Psoas muscle (tissue), 8 donors: ENCODE measurements around the gene SLC6A19. TPM values are rescaled to one million over a fixed set of nuclear protein-coding genes. Genes with fewer than 3 reads are reported as not detected.

Source experiments
- ATAC-seq, 4 donors: fragments of 200-7000 bp; cut with Tn5 transposase; one replicate each; pipeline ENCODE4 v1.9.1; 2020; ENCODE audit warnings: moderate library complexity in 3 of 4, mild to moderate bottlenecking in 2 of 4
- DNase-seq, 2 donors: peaks; one replicate each; pipeline ENCODE4 v3.0.0-alpha.2; 2020
- H3K27ac ChIP-seq: fragments of 200-600 bp; one replicate; pipeline ENCODE4 v1.8.0; 2022
- H3K27me3 ChIP-seq, 3 donors: fragments of 200-600 bp in 1 of 3; one replicate each; pipeline versions ENCODE4 v1.6.1 to v1.8.0; 2013 to 2022; ENCODE audit warnings: low read length in 2 of 3, mild to moderate bottlenecking in 2 of 3, moderate library complexity in 1 of 3; ENCODE audit not compliant: insufficient read depth in 3 of 3
- H3K36me3 ChIP-seq, 2 donors: fragments of 200-600 bp in 1 of 2; one replicate each; pipeline versions ENCODE4 v1.6.1 to v1.8.0; 2013 to 2022; ENCODE audit warnings: low read depth in 1 of 2, mild to moderate bottlenecking in 1 of 2, moderate library complexity in 1 of 2; ENCODE audit not compliant: insufficient read depth in 1 of 2
- H3K4me1 ChIP-seq: fragments of 200-600 bp; one replicate; pipeline ENCODE4 v1.8.0; 2022
- H3K4me3 ChIP-seq: fragments of 200-600 bp; one replicate; pipeline ENCODE4 v1.8.0; 2022; ENCODE audit warnings: mild to moderate bottlenecking
- H3K9me3 ChIP-seq: fragments of 200-600 bp; one replicate; pipeline ENCODE4 v1.8.0; 2022
- WGBS, 3 donors: extraction: QIAGEN DNeasy Blood & Tissue Kit; methylation state at CpG; one replicate each; pipeline versions ENCODE4 v1.1.6 to v1.1.7; 2013; 5-methylcytosine and 5-hydroxymethylcytosine counted together
- intact Hi-C, 2 donors: fragments of 100-400 bp; cut with DNase I; formaldehyde crosslinking; loops; one replicate each; pipeline versions ENCODE4 v1.11.0 to v1.14.2; 2022
- polyA plus RNA-seq, 3 donors: library from polyadenylated mRNA; stranded (reverse); fragments of 200-250 nt; gene quantifications; one replicate each; pipeline ENCODE4 v1.2.3, GENCODE V29; 2013
- total RNA-seq, 4 donors: library from RNA; stranded (reverse); fragmentation: NEBNext Ultra II Directional in 2 of 4; extraction: Animal tissue kit (Norgen Biotek cat#: 25700) in 2 of 4; gene quantifications; one replicate each; pipeline versions ENCODE4 v1.2.1 to v1.2.4, GENCODE V29; 2021 to 2023
- TF ChIP-seq, protein P1 (sequence below): fragments of 200-600 bp; IDR thresholded peaks from one replicate; pipeline ENCODE4 v1.8.0; 2022; ENCODE audit warnings: antibody characterized with exemption
- donor health status: healthy with polysubstance abuse.
- donor health status: DM: no; HTN: no; CAD: no; lungs with moderate emphysema.
- donor health status: Bipolar disorder and iron deficiency.
- donor health status: healthy.
- donor health status: DM: yes; HTN: yes; CAD: no.
- donor health status: DM: no; HTN: no; CAD: no.
- donor health status: DM: no; HTN: no; CAD: no.
- donor health status: DM: yes; HTN: yes; CAD: no.

Gene SLC6A19
- total and polyA plus RNA-seq, 7 donors, result 0.03 to 0.08 TPM; not detected in 5

DNA sequence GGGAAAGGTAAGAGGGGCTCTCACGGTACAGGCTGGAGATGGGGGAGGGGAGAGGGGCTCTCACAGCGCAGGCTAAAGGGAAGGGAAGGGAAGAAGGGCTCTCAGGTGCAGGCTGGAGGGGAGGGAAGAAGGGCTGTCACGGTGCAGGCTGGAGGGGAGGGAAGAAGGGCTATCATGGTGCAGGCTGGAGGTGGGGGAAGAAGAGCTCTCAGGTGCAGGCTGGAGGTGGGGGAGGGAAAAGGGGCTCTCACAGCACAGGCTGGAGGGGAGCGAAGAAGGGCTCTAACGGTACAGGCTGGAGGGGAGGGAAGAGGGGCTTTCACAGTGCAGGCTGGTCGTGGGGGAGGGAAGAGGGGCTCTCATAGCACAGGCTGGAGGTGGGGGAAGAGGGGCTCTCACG lies 28.4 kb downstream of the SLC6A19 start:
- intact Hi-C loops, result no loop called here
- DNase-seq (no peak), ATAC-seq (no peak)
- peaks cover 0 to 16% (median 3%) of the 10 kb centered on the region in 3 donors for H3K27me3 ChIP-seq
- no peaks in the 10 kb centered on the region for H3K4me1 ChIP-seq
- H3K4me3 ChIP-seq, result no peak overlapping the region
- TF ChIP-seq, protein P1, sequence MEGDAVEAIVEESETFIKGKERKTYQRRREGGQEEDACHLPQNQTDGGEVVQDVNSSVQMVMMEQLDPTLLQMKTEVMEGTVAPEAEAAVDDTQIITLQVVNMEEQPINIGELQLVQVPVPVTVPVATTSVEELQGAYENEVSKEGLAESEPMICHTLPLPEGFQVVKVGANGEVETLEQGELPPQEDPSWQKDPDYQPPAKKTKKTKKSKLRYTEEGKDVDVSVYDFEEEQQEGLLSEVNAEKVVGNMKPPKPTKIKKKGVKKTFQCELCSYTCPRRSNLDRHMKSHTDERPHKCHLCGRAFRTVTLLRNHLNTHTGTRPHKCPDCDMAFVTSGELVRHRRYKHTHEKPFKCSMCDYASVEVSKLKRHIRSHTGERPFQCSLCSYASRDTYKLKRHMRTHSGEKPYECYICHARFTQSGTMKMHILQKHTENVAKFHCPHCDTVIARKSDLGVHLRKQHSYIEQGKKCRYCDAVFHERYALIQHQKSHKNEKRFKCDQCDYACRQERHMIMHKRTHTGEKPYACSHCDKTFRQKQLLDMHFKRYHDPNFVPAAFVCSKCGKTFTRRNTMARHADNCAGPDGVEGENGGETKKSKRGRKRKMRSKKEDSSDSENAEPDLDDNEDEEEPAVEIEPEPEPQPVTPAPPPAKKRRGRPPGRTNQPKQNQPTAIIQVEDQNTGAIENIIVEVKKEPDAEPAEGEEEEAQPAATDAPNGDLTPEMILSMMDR, result no peak
- WGBS, 3 donors, result 49 to 68% (median 53%) methylated on average over 7 of the region's 7 CpGs
- no peaks in the 10 kb centered on the region for H3K9me3 ChIP-seq
- H3K27ac ChIP-seq, result no peak overlapping the region
- no peaks in the 10 kb centered on the region for H3K36me3 ChIP-seq

DNA sequence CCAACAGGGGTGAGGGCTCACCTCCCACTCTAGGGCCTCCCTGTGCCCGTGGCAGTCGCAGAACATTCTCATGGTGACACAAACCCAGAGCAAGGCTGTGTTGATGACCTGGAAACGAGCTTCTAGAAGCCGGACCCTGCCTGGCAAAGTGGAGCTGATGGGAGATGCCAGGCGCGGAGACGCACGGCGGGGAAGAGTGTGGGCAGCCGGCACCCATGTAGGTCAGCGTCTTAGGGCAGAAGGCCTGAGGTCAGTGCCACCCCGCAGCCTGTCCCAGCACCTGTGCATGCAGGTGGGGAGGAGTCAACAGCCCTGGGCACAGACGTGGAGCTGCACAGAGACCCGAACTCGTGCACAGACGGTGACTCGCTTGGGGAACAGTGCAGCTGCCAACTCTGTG lies 29.2 kb downstream of the SLC6A19 start:
- DNase-seq (no peak), ATAC-seq (no peak)
- no peaks in the 10 kb centered on the region for H3K4me1 ChIP-seq
- no peak overlapping the region for H3K27ac ChIP-seq
- peaks cover 0 to 16% (median 3%) of the 10 kb centered on the region in 3 donors for H3K27me3 ChIP-seq
- H3K4me3 ChIP-seq, result no peak overlapping the region
- intact Hi-C loops, result no loop called here
- H3K36me3 ChIP-seq, result no peaks in the 10 kb centered on the region
- H3K9me3 ChIP-seq, result peaks cover 5% of the 10 kb centered on the region
- TF ChIP-seq, protein P1, result no peak
- 78 to 87% (median 82%) methylated on average over 17 of the region's 17 CpGs for WGBS, 3 donors

DNA sequence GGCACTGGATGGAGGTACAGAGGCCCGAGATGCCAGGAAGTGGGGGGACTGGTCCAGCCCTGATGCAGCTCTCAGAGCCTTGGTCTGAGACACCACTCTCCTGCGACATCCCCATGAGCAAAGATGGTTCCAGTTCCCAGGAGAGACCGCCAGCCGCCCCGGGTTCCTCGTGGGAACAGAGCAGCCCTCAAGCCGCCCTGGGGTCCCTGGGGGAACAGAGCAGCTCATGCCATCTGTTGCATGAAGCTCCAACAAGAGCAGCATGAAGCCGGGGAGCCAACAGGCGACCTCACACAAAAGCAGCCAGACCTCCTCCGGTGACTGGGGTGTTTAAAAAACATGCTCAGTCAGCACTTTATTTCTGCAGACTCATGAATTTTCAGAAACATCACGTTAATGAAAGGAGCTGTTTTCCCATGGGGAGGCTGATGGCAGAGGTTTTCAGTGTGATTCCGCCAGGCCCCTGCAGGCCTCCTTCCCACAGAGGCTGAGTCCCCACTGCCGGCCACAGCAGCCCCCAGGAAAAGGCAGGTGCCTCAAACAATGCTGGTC lies 30.0 kb downstream of the SLC6A19 start:
- ATAC-seq (no peak), DNase-seq (no peak)
- 43 to 48% (median 43%) methylated on average over 13 of the region's 13 CpGs for WGBS, 3 donors
- TF ChIP-seq, protein P1, result no peak
- no peaks in the 10 kb centered on the region for H3K36me3 ChIP-seq
- H3K9me3 ChIP-seq, result peaks cover 12% of the 10 kb centered on the region
- H3K27me3 ChIP-seq, result peaks cover 0 to 16% (median 3%) of the 10 kb centered on the region in 3 donors
- intact Hi-C loops, result no loop called here
- no peaks in the 10 kb centered on the region for H3K4me1 ChIP-seq
- H3K27ac ChIP-seq, result no peak overlapping the region
- H3K4me3 ChIP-seq, result no peak overlapping the region

DNA sequence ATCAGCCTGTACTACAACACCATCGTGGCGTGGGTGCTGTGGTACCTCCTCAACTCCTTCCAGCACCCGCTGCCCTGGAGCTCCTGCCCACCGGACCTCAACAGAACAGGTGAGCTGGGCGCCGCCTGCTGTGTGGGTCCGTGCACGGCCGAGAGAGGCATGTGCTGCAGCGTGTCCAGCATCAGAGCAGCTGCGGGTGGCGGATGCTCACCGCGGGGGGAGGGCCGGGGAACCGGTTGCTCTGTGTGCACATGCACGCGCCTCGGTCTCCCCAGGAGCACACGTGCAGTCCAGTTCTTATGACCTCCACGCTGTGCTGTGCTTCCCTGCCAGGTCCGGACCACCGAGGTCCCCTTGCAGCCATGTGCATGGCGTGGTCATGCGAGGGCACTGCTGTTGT lies 31.4 kb downstream of the SLC6A19 start:
- ATAC-seq (no peak), DNase-seq (no peak)
- no peak overlapping the region for H3K4me3 ChIP-seq
- WGBS, 3 donors, result 76 to 86% (median 85%) methylated on average over 25 of the region's 25 CpGs
- no peaks in the 10 kb centered on the region for H3K4me1 ChIP-seq
- H3K27ac ChIP-seq, result no peak overlapping the region
- peaks cover 12% of the 10 kb centered on the region for H3K9me3 ChIP-seq
- H3K36me3 ChIP-seq, result no peaks in the 10 kb centered on the region
- peaks cover 0 to 16% (median 3%) of the 10 kb centered on the region in 3 donors for H3K27me3 ChIP-seq
- TF ChIP-seq, protein P1, result no peak
- intact Hi-C loops, result no loop called here

DNA sequence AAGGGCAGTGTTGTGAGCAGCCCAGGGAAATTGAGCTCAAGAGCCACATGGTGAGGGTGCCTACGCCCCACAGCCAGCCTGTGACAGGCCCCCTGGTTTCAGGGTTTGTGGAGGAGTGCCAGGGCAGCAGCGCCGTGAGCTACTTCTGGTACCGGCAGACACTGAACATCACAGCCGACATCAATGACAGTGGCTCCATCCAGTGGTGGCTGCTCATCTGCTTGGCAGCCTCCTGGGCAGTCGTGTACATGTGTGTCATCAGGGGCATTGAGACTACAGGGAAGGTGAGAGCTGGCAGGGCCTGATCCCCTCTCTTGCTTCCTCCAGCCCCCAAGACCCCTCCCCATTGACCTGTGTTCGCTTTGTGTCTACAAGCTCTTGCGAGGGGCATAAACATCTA lies 34.0 kb downstream of the SLC6A19 start:
- TF ChIP-seq, protein P1, result no peak
- intact Hi-C loops, result no loop called here
- Histone ChIP-seq H3K4me1 (no peaks in the 10 kb centered on the region), H3K27ac (no peak overlapping the region), H3K36me3 (no peaks in the 10 kb centered on the region), H3K9me3 (peaks cover 12% of the 10 kb centered on the region), H3K27me3 (peaks cover 0 to 7% (median 3%) of the 10 kb centered on the region in 3 donors), H3K4me3 (no peak overlapping the region)
- DNase-seq (no peak), ATAC-seq (no peak)
- 63 to 69% (median 67%) methylated on average over 8 of the region's 8 CpGs for WGBS, 3 donors
